Gastroesophageal sphincter (tissue), 3 donors: ENCODE data around the gene ERCC5.

Experiments used
- CTCF ChIP-seq, 4 experiments: fragments of 200-600 bp in 2 of 4; fragments of 450-650 bp in 2 of 4; sonication (generic) in 1 of 4; IDR thresholded peaks; one replicate each; pipeline ENCODE4 v1.5.1; 2017 to 2019; ENCODE audit warnings: antibody characterized with exemption in 4 of 4, mild to moderate bottlenecking in 2 of 4, moderate library complexity in 2 of 4
- EP300 ChIP-seq: sonication (generic); formaldehyde crosslinking; IDR thresholded peaks from one replicate; pipeline ENCODE4 v1.6.1; 2017; ENCODE audit warnings: antibody characterized with exemption, mild to moderate bottlenecking
- POLR2A ChIP-seq, 2 donors: fragments of 450-650 bp; IDR thresholded peaks; one replicate each; pipeline ENCODE4 v1.6.1; 2017; ENCODE audit warnings: antibody characterized with exemption in 2 of 2, mild to moderate bottlenecking in 2 of 2, moderate library complexity in 1 of 2
- POLR2AphosphoS5 ChIP-seq: sonication (generic); formaldehyde crosslinking; IDR thresholded peaks from one replicate; pipeline ENCODE4 v1.6.1; 2017; ENCODE audit warnings: antibody characterized with exemption

GRCh38 chr13:102815788-102816187 lies 30.0 kb upstream of the ERCC5 start:
- TF ChIP-seq POLR2AphosphoS5 (no peak), CTCF (IDR thresholded peaks at IDR 0.05) (no peak), POLR2A (IDR thresholded peaks at IDR 0.05) (no peak), EP300 (no peak)
